Measurements from ENCODE around the gene ASAH2.

- TF ChIP-seq GATA2 (IDR thresholded peaks at IDR 0.05; ENCODE audit: low read depth, low read length) (no peak; the same call in 1 of the 2 replicates), GATA3 (IDR thresholded peaks at IDR 0.05; ENCODE audit: low read depth, low read length) (no peak)
These were observed 35.2 kb upstream of the ASAH2 start for GRCh38 chr10:50286517-50286916.

Measured in SH-SY5Y (cell line).